SH-SY5Y (cell line): ENCODE results near the gene HSPA2.

Experiments used
- GATA2 ChIP-seq: IDR thresholded peaks from 2 replicates; pipeline ENCODE4 v1.6.1; 2011; ENCODE audit warnings: mild to moderate bottlenecking, low read depth, low read length
- GATA3 ChIP-seq: IDR thresholded peaks from 2 replicates; pipeline ENCODE4 v1.6.1; 2011; ENCODE audit warnings: low read depth, mild to moderate bottlenecking, low read length, moderate library complexity

- TF ChIP-seq GATA2 (no peak), GATA3 (no peak)
These were observed 28.6 kb downstream of the HSPA2 start for GRCh38 chr14:64569138-64569631.
